K562 (cell line): ENCODE results near the gene SLK. TPM values are rescaled to one million over a fixed set of nuclear protein-coding genes. Genes with fewer than 3 reads are reported as not detected.

Source experiments
- ATAC-seq: fragments of 200-7000 bp; cut with Tn5 transposase; 3 replicates; pipeline ENCODE4 v1.9.1; 2020; ENCODE audit warnings: moderate library complexity
- BruUV-seq: library from RNA; stranded (reverse); fragments of 400-500 nt; replicated peaks from 2 replicates; lab custom pipeline; 2021; lab: Mats Ljungman, UMichigan
- CTCF ChIA-PET: fragments of 300-600 bp; formaldehyde crosslinking; extraction: SDS; loops from one replicate; lab custom pipeline; 2021; ENCODE audit warnings: low intra/inter-chr PET ratio; lab: Yijun Ruan, JAX
- POLR2A ChIA-PET: fragments of 300-600, 350-650 bp; sonication (Branson Sonifier 250); formaldehyde crosslinking; extraction: SDS; loops from one replicate; lab custom pipeline; 2021; ENCODE audit warnings: antibody characterized with exemption, inconsistent platforms; lab: Yijun Ruan, JAX
- DNase-seq, 4 experiments: peaks; one replicate each; pipeline versions ENCODE4 v3.0.0 to v3.0.0-alpha.2; 2011 to 2018; ENCODE audit warnings: low spot score in 3 of 4, mixed read lengths in 3 of 4; ENCODE audit errors: extremely low read depth in 1 of 4
- FAIRE-seq: peaks from 2 replicates; lab custom pipeline; 2011; peaks lifted over from hg19 to GRCh38; lab: Jason Lieb, UNC
- H2AFZ ChIP-seq: 2 replicates; pipeline ENCODE4 v1.6.0; 2011; ENCODE audit warnings: low read depth, low read length, control low read depth, inconsistent platforms
- H3K27ac ChIP-seq: fragments of 200-600 bp; 3 replicates; pipeline ENCODE4 v1.8.0; 2011; ENCODE audit warnings: low read depth, mild to moderate bottlenecking, control low read depth, inconsistent platforms, low read length, moderate library complexity, mixed read lengths; ENCODE audit errors: extremely low read depth
- H3K27me3 ChIP-seq, 2 experiments: fragments of 300-600 bp in 1 of 2; 2 replicates in 1 of 2; 3 replicates in 1 of 2; pipeline versions ENCODE4 v1.6.0 to v1.8.0; 2011; ENCODE audit warnings: inconsistent platforms in 2 of 2, low read length in 2 of 2, mild to moderate bottlenecking in 1 of 2, mixed read lengths in 1 of 2, moderate library complexity in 1 of 2; ENCODE audit not compliant: control insufficient read depth in 2 of 2, insufficient read depth in 2 of 2
- H3K36me3 ChIP-seq: fragments of 300-600 bp; 3 replicates; pipeline ENCODE4 v1.8.0; 2011; ENCODE audit warnings: mild to moderate bottlenecking, low read length, inconsistent platforms; ENCODE audit not compliant: control insufficient read depth, insufficient read depth
- H3K4me1 ChIP-seq, 2 experiments: fragments of 200-600 bp in 1 of 2; replicated peaks in 1 of 2; 2 replicates in 1 of 2; 3 replicates in 1 of 2; pipeline versions ENCODE4 v1.5.1 to v1.8.0; 2011; ENCODE audit warnings: inconsistent platforms in 2 of 2, low read length in 2 of 2, mild to moderate bottlenecking in 1 of 2, mixed read lengths in 1 of 2, moderate library complexity in 1 of 2; ENCODE audit not compliant: control insufficient read depth in 2 of 2, insufficient read depth in 2 of 2
- H3K4me2 ChIP-seq: 2 replicates; pipeline ENCODE4 v1.6.1; 2011; ENCODE audit warnings: low read length, control low read depth, inconsistent platforms, mixed read lengths; ENCODE audit not compliant: insufficient read depth
- H3K4me3 ChIP-seq: fragments of 200-600 bp; sonication (generic), shearing (Covaris generic); 2 replicates; pipeline ENCODE4 v1.5.1; 2016; ENCODE audit warnings: control low read depth, inconsistent platforms
- H3K79me2 ChIP-seq: fragments of 200-600 bp; 3 replicates; pipeline ENCODE4 v1.8.0; 2011; ENCODE audit warnings: low read length, inconsistent platforms; ENCODE audit not compliant: control insufficient read depth, insufficient read depth
- H3K9ac ChIP-seq, 2 experiments: 2 replicates each; pipeline versions ENCODE4 v1.6.0 to v1.6.1; 2011; ENCODE audit warnings: low read depth in 2 of 2, low read length in 2 of 2, control low read depth in 1 of 2, inconsistent platforms in 1 of 2, mild to moderate bottlenecking in 1 of 2, mixed read lengths in 1 of 2; ENCODE audit not compliant: insufficient read depth in 1 of 2
- H3K9me1 ChIP-seq: one replicate; pipeline ENCODE4 v1.6.0; 2011; ENCODE audit warnings: inconsistent platforms, mild to moderate bottlenecking, low read length, moderate library complexity; ENCODE audit not compliant: control insufficient read depth, insufficient read depth
- H3K9me3 ChIP-seq: replicated peaks from 2 replicates; pipeline ENCODE4 v1.5.1; 2011; ENCODE audit warnings: low read depth, low read length, inconsistent platforms; ENCODE audit not compliant: control insufficient read depth, insufficient read depth
- H4K20me1 ChIP-seq: replicated peaks from 2 replicates; pipeline ENCODE4 v1.6.1; 2011; ENCODE audit warnings: low read length, inconsistent platforms, mixed read lengths; ENCODE audit not compliant: control insufficient read depth, insufficient read depth
- FOXK2 ChIP-seq, 2 experiments: fragments of 450-650 bp; IDR thresholded peaks in 1 of 2; conservative IDR thresholded peaks in 1 of 2; 2 replicates each; pipeline ENCODE4 v1.6.1; 2016; ENCODE audit warnings: low read depth in 2 of 2, mild to moderate bottlenecking in 1 of 2
- FUS ChIP-seq: fragments of 200-400 bp; formaldehyde crosslinking; optimal IDR thresholded peaks from 2 replicates; pipeline ENCODE3; 2017; ENCODE audit warnings: low read depth, low read length
- SLC30A9 ChIP-seq: fragments of 250-450 bp; sonication (Bioruptor Pico); IDR thresholded peaks from 2 replicates; pipeline ENCODE4 v1.8.0; 2022; ENCODE audit warnings: mild to moderate bottlenecking, moderate library complexity
- SRSF7 ChIP-seq: fragments of 200-400 bp; formaldehyde crosslinking; optimal IDR thresholded peaks from 2 replicates; pipeline ENCODE3; 2017; ENCODE audit warnings: mild to moderate bottlenecking, low read depth, low read length
- ZNF830 ChIP-seq: fragments of 250-450 bp; sonication (Bioruptor Pico); IDR thresholded peaks from 2 replicates; pipeline ENCODE4 v1.5.0; 2021; ENCODE audit warnings: mild to moderate bottlenecking
- WGBS: fragments of 100-300 bp; shearing (Covaris generic); methylation state at CpG from one replicate; pipeline ENCODE4 v1.1.6; 2016; ENCODE audit warnings: low coverage, mixed read lengths; ENCODE audit not compliant: insufficient coverage; ENCODE audit errors: missing lambda C conversion rate; 5-methylcytosine and 5-hydroxymethylcytosine counted together
- in situ Hi-C: fragments of 300-500 bp; cut with MboI; formaldehyde crosslinking; loops from 4 replicates; pipeline ENCODE4 v1.15.0; 2018; ENCODE audit warnings: inconsistent platforms, mixed read lengths
- intact Hi-C: fragments of 100-400 bp; cut with micrococcal nuclease; formaldehyde crosslinking; loops from 2 replicates; pipeline ENCODE4 v1.14.2; 2022
- polyA plus RNA-seq, 8 experiments: library from polyadenylated mRNA; depleted of rRNA in 4 of 8; stranded (reverse) in 5 of 8; unstranded in 3 of 8; fragments of >200 nt; fragmentation: Nextera tagmentation in 2 of 8; fragmentation: Illumina TruSeq in 1 of 8; extraction: Ambion mirVana in 2 of 8; extraction: Trizol in 1 of 8; gene quantifications; 2 replicates each; pipeline versions ENCODE4 v1.2.1 to v1.2.3, GENCODE V29; 2011 to 2014; ENCODE audit warnings: inconsistent platforms in 1 of 8, missing spikeins in 1 of 8
- total RNA-seq, 7 experiments: library from RNA; depleted of rRNA in 6 of 7; stranded (reverse); fragments of >200 nt in 6 of 7; fragmentation: Illumina TruSeq in 2 of 7; extraction: Trizol in 2 of 7; gene quantifications; 2 replicates each; pipeline versions ENCODE4 v1.2.1 to v1.2.3, GENCODE V29; 2011 to 2021; ENCODE audit warnings: low replicate concordance in 1 of 7
- TF ChIP-seq, protein P1 (sequence below), 2 experiments: IDR thresholded peaks in 1 of 2; conservative IDR thresholded peaks in 1 of 2; 2 replicates each; pipeline ENCODE4 v1.6.1; 2016; ENCODE audit warnings: low read depth in 2 of 2, mild to moderate bottlenecking in 1 of 2, missing compliant biosample characterization in 1 of 2, missing genetic modification characterization in 1 of 2, moderate library complexity in 1 of 2

The SLK gene
- total and polyA plus RNA-seq, 9 of the 15 experiments (the other 6 are each of a cell fraction or from before 2014, with no cell fraction given), result 8.2 to 40.0 (median 23.4) TPM

DNA sequence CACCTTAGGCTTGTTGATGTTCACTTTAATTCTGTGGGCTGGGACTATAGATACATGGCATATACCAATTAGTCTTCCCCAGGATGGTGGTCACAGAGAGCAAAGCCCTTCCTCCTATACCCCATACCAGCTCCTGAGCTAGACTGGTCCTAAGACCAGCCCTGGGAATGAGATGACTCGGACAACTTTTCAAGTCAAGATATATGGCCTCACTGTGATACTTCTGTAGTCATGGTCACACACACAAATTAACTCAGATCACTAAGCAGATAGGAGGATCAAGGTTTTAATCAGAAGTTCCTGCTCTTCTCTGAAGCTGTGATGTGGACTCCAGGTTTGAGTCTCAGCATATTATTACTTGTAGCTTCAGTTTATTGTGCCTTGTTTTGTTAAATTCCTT is 53.1 kb downstream of the SLK start:
- Histone ChIP-seq H3K27ac (no peak overlapping the region), H3K9me1 (no peaks in the 10 kb centered on the region), H3K9me3 (no peaks in the 10 kb centered on the region), H3K4me1 (no peaks in the 10 kb centered on the region), H3K4me3 (no peak overlapping the region), H3K27me3 (no peaks in the 10 kb centered on the region), H3K79me2 (no peaks in the 10 kb centered on the region; the same call in 2 of the 3 replicates), H3K9ac (no peak overlapping the region), H4K20me1 (no peaks in the 10 kb centered on the region), H2AFZ (no peak overlapping the region), H3K36me3 (peaks cover 75% of the 10 kb centered on the region; the same call in 2 of the 3 replicates), H3K4me2 (no peak overlapping the region)
- intact Hi-C loops (no loop called here), in situ Hi-C loops (no loop called here)
- no peak for TF ChIP-seq FOXK2 (conservative IDR thresholded peaks at IDR 0.05 in 1 of 2, IDR thresholded peaks at IDR 0.05 in 1 of 2; ENCODE audit: low read depth in 2 of 2)
- TF ChIP-seq SLC30A9 (CRISPR knock-in tag), result no peak
- TF ChIP-seq, protein P1, sequence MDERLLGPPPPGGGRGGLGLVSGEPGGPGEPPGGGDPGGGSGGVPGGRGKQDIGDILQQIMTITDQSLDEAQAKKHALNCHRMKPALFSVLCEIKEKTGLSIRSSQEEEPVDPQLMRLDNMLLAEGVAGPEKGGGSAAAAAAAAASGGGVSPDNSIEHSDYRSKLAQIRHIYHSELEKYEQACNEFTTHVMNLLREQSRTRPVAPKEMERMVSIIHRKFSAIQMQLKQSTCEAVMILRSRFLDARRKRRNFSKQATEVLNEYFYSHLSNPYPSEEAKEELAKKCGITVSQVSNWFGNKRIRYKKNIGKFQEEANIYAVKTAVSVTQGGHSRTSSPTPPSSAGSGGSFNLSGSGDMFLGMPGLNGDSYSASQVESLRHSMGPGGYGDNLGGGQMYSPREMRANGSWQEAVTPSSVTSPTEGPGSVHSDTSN (CRISPR knock-in tag; IDR thresholded peaks at IDR 0.05; ENCODE audit: low read depth), result no peak
- TF ChIP-seq, protein P1 (tag; conservative IDR thresholded peaks at IDR 0.05; ENCODE audit: low read depth), result 0 out of 2 replicates have a peak, but pooled peaks have one; percentile 6
- TF ChIP-seq FUS, result no peak
- TF ChIP-seq SRSF7, result no peak
- TF ChIP-seq ZNF830 (CRISPR knock-in tag), result no peak
- FAIRE-seq (no peak), DNase-seq (no peak), ATAC-seq (no peak)
- ChIA-PET CTCF (no interaction called here), POLR2A (interaction anchor here (1.7 kb wide), 1 partner anchor 13 kb away, joined by 4 read pairs; no protein-coding TSS in a partner anchor)
- no TSS peak for BruUV-seq
- 71% methylated on average over 1 of the region's 1 CpG for WGBS
